Measurements from ENCODE around the gene PLCB3. TPM values are rescaled to one million over a fixed set of nuclear protein-coding genes. Genes with fewer than 3 reads are reported as not detected.

PLCB3 gene
- total and polyA plus RNA-seq, 10 of the 15 experiments (the other 5 are each of a cell fraction or from before 2014, with no cell fraction given): 0.03 to 10.3 (median 3.3) TPM

- DNase-seq (ENCODE audit: low read depth, low spot score): no peak
- in situ Hi-C loops (cut with MboI): no loop called here
- H3K4me2 ChIP-seq (ENCODE audit: control insufficient read depth, insufficient read depth): peak within 1 kb of the TSS; percentile 93
- BruUV-seq (replicated peaks): TSS peak; percentile 83
- ChIA-PET CTCF (interaction anchor here (0.6 to 5.5 kb wide), 11 partner anchors 14 to 80 kb away, joined by 3 to 46 read pairs (median 4); partner anchors contain the start of genes CATSPERZ, ESRRA, FERMT3 and PLCB3), POLR2A (interaction anchor here (0.8 to 6.2 kb wide), 11 partner anchors 9 to 103 kb away, joined by 3 to 92 read pairs (median 8); partner anchors contain the start of genes ESRRA, FERMT3, FKBP2 and PRDX5), RAD21 (ENCODE audit: unreplicated experiment) (interaction anchor here (0.6 to 2.7 kb wide), 9 partner anchors 13 to 80 kb away, joined by 3 to 10 read pairs (median 6); partner anchors contain the start of genes FERMT3, NUDT22, PRDX5 and TRMT112), SMC1A (ENCODE audit: uncharacterized antibody, unreplicated experiment) (interaction anchor here (0.6 to 3.5 kb wide), 7 partner anchors 13 to 142 kb away, joined by 3 to 16 read pairs (median 5); partner anchors contain the start of genes CATSPERZ, FERMT3, PRDX5 and TRMT112)
- H3K9me3 ChIP-seq (replicated peaks; ENCODE audit: control insufficient read depth, insufficient read depth, low read length): no peaks in the 10 kb centered on the region
- H4K20me1 ChIP-seq (ENCODE audit: control insufficient read depth, insufficient read depth): no peaks in the 10 kb centered on the region
- FAIRE-seq: peak; percentile 76
- H3K27me3 ChIP-seq (replicated peaks in 1 of 2; ENCODE audit: control insufficient read depth in 2 of 2, insufficient read depth in 2 of 2, low read length in 1 of 2): no peaks in the 10 kb centered on the region
- H3K4me1 ChIP-seq (ENCODE audit: control insufficient read depth, insufficient read depth, low read length): peaks cover 7% of the 10 kb centered on the region
- intact Hi-C loops (cut with micrococcal nuclease; ENCODE audit: unreplicated experiment): no loop called here
- WGBS (ENCODE audit: insufficient coverage, insufficient replicate concordance, low lambda C conversion rate, missing lambda C conversion rate): 2% methylated on average over 37 of the region's 44 CpGs
- peak within 1 kb of the TSS; percentile 91 for H3K27ac ChIP-seq (ENCODE audit: control insufficient read depth, insufficient read depth)
- peaks cover 15% of the 10 kb centered on the region for H3K79me2 ChIP-seq (ENCODE audit: control insufficient read depth, insufficient read depth, low read length)
- H3K36me3 ChIP-seq (ENCODE audit: control insufficient read depth in 2 of 2, insufficient read depth in 2 of 2, low read length in 1 of 2): peaks cover 0 to 2% of the 10 kb centered on the region in 2 experiments; a peak in 2 of 4 replicates
- H3K9ac ChIP-seq (ENCODE audit: control insufficient read depth, insufficient read depth, low read length): peak within 1 kb of the TSS; percentile 81
- H2AFZ ChIP-seq (ENCODE audit: control insufficient read depth, low read depth, low read length): peak within 1 kb of the TSS; percentile 96
- H3K4me3 ChIP-seq: peak within 1 kb of the TSS; percentile 86
- ATAC-seq: peak; percentile 94
- TF ChIP-seq ZSCAN29 (IDR thresholded peaks at IDR 0.05): no peak
- no peak for TF ChIP-seq TCF7 (IDR thresholded peaks at IDR 0.05; ENCODE audit: borderline replicate concordance)
- TF ChIP-seq BCLAF1 (IDR thresholded peaks at IDR 0.05): no peak
- TF ChIP-seq SMAD1 (IDR thresholded peaks at IDR 0.05; ENCODE audit: low read depth, partially characterized antibody): no peak
- no peak for TF ChIP-seq ZNF207 (IDR thresholded peaks at IDR 0.05; ENCODE audit: borderline replicate concordance)
- TF ChIP-seq, protein P1, sequence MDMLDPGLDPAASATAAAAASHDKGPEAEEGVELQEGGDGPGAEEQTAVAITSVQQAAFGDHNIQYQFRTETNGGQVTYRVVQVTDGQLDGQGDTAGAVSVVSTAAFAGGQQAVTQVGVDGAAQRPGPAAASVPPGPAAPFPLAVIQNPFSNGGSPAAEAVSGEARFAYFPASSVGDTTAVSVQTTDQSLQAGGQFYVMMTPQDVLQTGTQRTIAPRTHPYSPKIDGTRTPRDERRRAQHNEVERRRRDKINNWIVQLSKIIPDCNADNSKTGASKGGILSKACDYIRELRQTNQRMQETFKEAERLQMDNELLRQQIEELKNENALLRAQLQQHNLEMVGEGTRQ (IDR thresholded peaks at IDR 0.05; ENCODE audit: borderline replicate concordance, low read depth, low read length): no peak
- no peak for TF ChIP-seq TCF12 (IDR thresholded peaks at IDR 0.05; ENCODE audit: low read depth, low read length)
- TF ChIP-seq YY1 (IDR thresholded peaks at IDR 0.05; ENCODE audit: low read depth, low read length): no peak
- TF ChIP-seq, protein P2, sequence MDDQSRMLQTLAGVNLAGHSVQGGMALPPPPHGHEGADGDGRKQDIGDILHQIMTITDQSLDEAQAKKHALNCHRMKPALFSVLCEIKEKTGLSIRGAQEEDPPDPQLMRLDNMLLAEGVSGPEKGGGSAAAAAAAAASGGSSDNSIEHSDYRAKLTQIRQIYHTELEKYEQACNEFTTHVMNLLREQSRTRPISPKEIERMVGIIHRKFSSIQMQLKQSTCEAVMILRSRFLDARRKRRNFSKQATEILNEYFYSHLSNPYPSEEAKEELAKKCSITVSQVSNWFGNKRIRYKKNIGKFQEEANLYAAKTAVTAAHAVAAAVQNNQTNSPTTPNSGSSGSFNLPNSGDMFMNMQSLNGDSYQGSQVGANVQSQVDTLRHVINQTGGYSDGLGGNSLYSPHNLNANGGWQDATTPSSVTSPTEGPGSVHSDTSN (IDR thresholded peaks at IDR 0.05; ENCODE audit: insufficient replicate concordance, low read depth, low read length): peak; percentile 93
- TF ChIP-seq MAX (IDR thresholded peaks at IDR 0.05; ENCODE audit: low read depth, low read length): 0 out of 2 replicates have a peak, but pooled peaks have one; percentile 26
- no peak for TF ChIP-seq CBX5 (IDR thresholded peaks at IDR 0.05; ENCODE audit: low read depth)
- no peak; the same call in 1 of the 2 replicates for TF ChIP-seq GATAD2B (conservative IDR thresholded peaks at IDR 0.05; ENCODE audit: low read depth)
- TF ChIP-seq BACH1 (IDR thresholded peaks at IDR 0.05; ENCODE audit: borderline replicate concordance): 0 out of 2 replicates have a peak, but pooled peaks have one; percentile 19
- no peak for TF ChIP-seq ZNF274 (IDR thresholded peaks at IDR 0.05; ENCODE audit: insufficient read depth, insufficient read length)
- no peak for TF ChIP-seq NR2C2 (IDR thresholded peaks at IDR 0.05; ENCODE audit: borderline replicate concordance, control insufficient read depth, insufficient read length, low read depth)
- no peak for TF ChIP-seq RFX5 (IDR thresholded peaks at IDR 0.05; ENCODE audit: low read depth, low read length)
- TF ChIP-seq SMC3 (IDR thresholded peaks at IDR 0.05; ENCODE audit: borderline replicate concordance, low read length): no peak
- no peak for TF ChIP-seq SIX5 (IDR thresholded peaks at IDR 0.05; ENCODE audit: low read depth, low read length, severe bottlenecking)
Measured at GRCh38 chr11:64284048-64284961, 33.0 kb downstream of the PLCB3 start, which contains the start of gene BAD. BAD (minus strand) TSS chr11:64284665; CDS start chr11:64284368, 297 bp downstream.
